ENCODE results near the gene C1QTNF7. TPM values are rescaled to one million over a fixed set of nuclear protein-coding genes. Genes with fewer than 3 reads are reported as not detected.

Gene C1QTNF7
- total RNA-seq, 1 donor from 2014 or later: not detected

GRCh38 chr4:15427161-15427560, 672 bp upstream of the C1QTNF7 start:
- no peaks in the 10 kb centered on the region for H3K9me3 ChIP-seq (ENCODE audit: insufficient read depth, low read depth, low read length)
- no peak for TF ChIP-seq EZH2 (IDR thresholded peaks at IDR 0.05; ENCODE audit: insufficient read depth, low read length)
- no peak for TF ChIP-seq CTCF (IDR thresholded peaks at IDR 0.05; ENCODE audit: insufficient read depth, low read depth, low read length)
- H3K79me2 ChIP-seq (ENCODE audit: insufficient read depth, low read length): no peaks in the 10 kb centered on the region
- no peaks in the 10 kb centered on the region for H3K36me3 ChIP-seq (ENCODE audit: insufficient read depth, low read length)
- H3K27ac ChIP-seq (ENCODE audit: low read depth, low read length): no peak overlapping the region
- DNase-seq (ENCODE audit: low read depth) (peak; percentile 7), FAIRE-seq (peak; percentile 39)
- Mint-ChIP-seq H3K4me1 (ENCODE audit: low read depth, unreplicated experiment) (peaks cover 4% of the 10 kb centered on the region), H3K27ac (ENCODE audit: unreplicated experiment) (no peak overlapping the region), H3K9me3 (ENCODE audit: unreplicated experiment) (peaks cover 2% of the 10 kb centered on the region), H3K27me3 (ENCODE audit: low read depth, unreplicated experiment) (no peaks in the 10 kb centered on the region), H3K4me3 (ENCODE audit: unreplicated experiment) (no peak overlapping the region), H3K36me3 (ENCODE audit: low read depth, unreplicated experiment) (no peaks in the 10 kb centered on the region)
- no peak overlapping the region for H3K4me3 ChIP-seq (ENCODE audit: insufficient read depth, low read depth, low read length)
- H3K9ac ChIP-seq (ENCODE audit: low read length): no peak overlapping the region
- H3K4me1 ChIP-seq (ENCODE audit: insufficient read depth, low read length): no peaks in the 10 kb centered on the region
- no peak overlapping the region for H3K4me2 ChIP-seq (ENCODE audit: low read length)
- no peaks in the 10 kb centered on the region for H4K20me1 ChIP-seq (ENCODE audit: insufficient read depth, low read length)
- no peak overlapping the region for H2AFZ ChIP-seq (ENCODE audit: low read depth, low read length)
- no peaks in the 10 kb centered on the region for H3K27me3 ChIP-seq (ENCODE audit: insufficient read depth, low read length)

GRCh38 chr4:15428611-15429010, 778 bp downstream of the C1QTNF7 start:
- no peak overlapping the region for H3K4me3 ChIP-seq (ENCODE audit: insufficient read depth, low read depth, low read length)
- H3K9me3 ChIP-seq (ENCODE audit: insufficient read depth, low read depth, low read length): no peaks in the 10 kb centered on the region
- no peak overlapping the region for H3K27ac ChIP-seq (ENCODE audit: low read depth, low read length)
- no peak overlapping the region for H3K9ac ChIP-seq (ENCODE audit: low read length)
- H3K36me3 ChIP-seq (ENCODE audit: insufficient read depth, low read length): no peaks in the 10 kb centered on the region
- Mint-ChIP-seq H3K27me3 (ENCODE audit: low read depth, unreplicated experiment) (no peaks in the 10 kb centered on the region), H3K4me1 (ENCODE audit: low read depth, unreplicated experiment) (peaks cover 4% of the 10 kb centered on the region), H3K27ac (ENCODE audit: unreplicated experiment) (no peak overlapping the region), H3K4me3 (ENCODE audit: unreplicated experiment) (no peak overlapping the region), H3K9me3 (ENCODE audit: unreplicated experiment) (peaks cover 2% of the 10 kb centered on the region), H3K36me3 (ENCODE audit: low read depth, unreplicated experiment) (no peaks in the 10 kb centered on the region)
- H3K27me3 ChIP-seq (ENCODE audit: insufficient read depth, low read length): no peaks in the 10 kb centered on the region
- H4K20me1 ChIP-seq (ENCODE audit: insufficient read depth, low read length): no peaks in the 10 kb centered on the region
- H3K4me1 ChIP-seq (ENCODE audit: insufficient read depth, low read length): no peaks in the 10 kb centered on the region
- H3K79me2 ChIP-seq (ENCODE audit: insufficient read depth, low read length): no peaks in the 10 kb centered on the region
- H3K4me2 ChIP-seq (ENCODE audit: low read length): no peak overlapping the region
- no peak for TF ChIP-seq CTCF (IDR thresholded peaks at IDR 0.05; ENCODE audit: insufficient read depth, low read depth, low read length)
- no peak for TF ChIP-seq EZH2 (IDR thresholded peaks at IDR 0.05; ENCODE audit: insufficient read depth, low read length)
- no peak overlapping the region for H2AFZ ChIP-seq (ENCODE audit: low read depth, low read length)
- DNase-seq (ENCODE audit: low read depth): no peak
- FAIRE-seq: no peak

- no peaks in the 10 kb centered on the region for H4K20me1 ChIP-seq (ENCODE audit: insufficient read depth, low read length)
- H3K4me1 ChIP-seq (ENCODE audit: insufficient read depth, low read length): peaks cover under 1% of the 10 kb centered on the region
- TF ChIP-seq CTCF (IDR thresholded peaks at IDR 0.05; ENCODE audit: insufficient read depth, low read depth, low read length): no peak
- TF ChIP-seq EZH2 (IDR thresholded peaks at IDR 0.05; ENCODE audit: insufficient read depth, low read length): no peak
- FAIRE-seq: no peak
- H3K4me3 ChIP-seq (ENCODE audit: insufficient read depth, low read depth, low read length): no peak overlapping the region
- no peak overlapping the region for H3K4me2 ChIP-seq (ENCODE audit: low read length)
- peaks cover 9% of the 10 kb centered on the region for H3K4me1 Mint-ChIP-seq (ENCODE audit: low read depth, unreplicated experiment)
- no peak for DNase-seq (ENCODE audit: low read depth)
- H3K27ac Mint-ChIP-seq (ENCODE audit: unreplicated experiment): no peak overlapping the region
- peaks cover 3% of the 10 kb centered on the region for H3K27me3 Mint-ChIP-seq (ENCODE audit: low read depth, unreplicated experiment)
- H3K36me3 Mint-ChIP-seq (ENCODE audit: low read depth, unreplicated experiment): no peaks in the 10 kb centered on the region
- H2AFZ ChIP-seq (ENCODE audit: low read depth, low read length): no peak overlapping the region
- no peaks in the 10 kb centered on the region for H3K36me3 ChIP-seq (ENCODE audit: insufficient read depth, low read length)
- no peak overlapping the region for H3K4me3 Mint-ChIP-seq (ENCODE audit: unreplicated experiment)
- H3K27me3 ChIP-seq (ENCODE audit: insufficient read depth, low read length): no peaks in the 10 kb centered on the region
- no peak overlapping the region for H3K27ac ChIP-seq (ENCODE audit: low read depth, low read length)
- no peak overlapping the region for H3K9ac ChIP-seq (ENCODE audit: low read length)
- no peaks in the 10 kb centered on the region for H3K9me3 ChIP-seq (ENCODE audit: insufficient read depth, low read depth, low read length)
- no peaks in the 10 kb centered on the region for H3K79me2 ChIP-seq (ENCODE audit: insufficient read depth, low read length)
- H3K9me3 Mint-ChIP-seq (ENCODE audit: unreplicated experiment): peaks cover 2% of the 10 kb centered on the region
These were observed 6.3 kb downstream of the C1QTNF7 start for GRCh38 chr4:15434091-15434490.

All from astrocyte (in vitro differentiated cells and primary cell).